NCI-H128 (cell line): ENCODE data around the gene GABARAP.

ENCODE experiments used
- DNase-seq: peaks from one replicate; lab custom pipeline; 2025; ENCODE audit not compliant: unreplicated experiment; lab: John Stamatoyannopoulos, UW

Gene GABARAP

DNA sequence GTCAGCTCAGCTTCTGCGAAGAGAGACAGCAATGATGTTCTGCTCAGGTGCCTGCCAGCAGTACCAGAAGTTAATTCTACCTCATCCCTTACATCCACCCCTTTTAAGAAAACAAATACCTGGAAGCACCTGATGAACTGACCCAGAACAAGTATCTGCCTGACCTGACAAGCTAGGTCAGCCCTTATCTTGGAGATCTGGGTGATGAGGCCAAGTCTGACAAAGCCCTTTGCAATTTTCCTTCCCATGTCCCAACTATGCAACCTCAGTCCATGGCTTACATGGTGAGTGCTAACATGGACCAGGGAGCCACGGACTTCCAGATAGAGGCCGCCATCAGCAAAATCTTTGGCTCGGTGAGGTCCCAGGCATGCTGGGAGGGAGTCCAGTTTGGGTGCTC lies 18.9 kb downstream of the GABARAP start:
- no peak for DNase-seq

DNA sequence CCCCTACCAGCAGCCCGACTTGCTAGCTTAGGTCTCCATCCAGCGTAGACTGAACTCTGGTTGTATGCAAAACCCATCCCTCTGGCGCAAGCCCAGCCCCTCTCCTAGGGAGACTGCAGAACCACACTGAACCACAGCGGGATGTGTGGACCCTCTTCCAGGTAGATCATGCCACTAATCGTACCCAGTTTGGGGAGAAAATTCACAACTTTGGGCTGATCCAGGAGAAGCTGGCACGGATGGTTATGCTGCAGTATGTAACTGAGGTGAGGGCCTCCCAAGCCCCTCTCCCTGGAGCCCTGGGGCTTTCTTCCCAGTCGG lies 19.3 kb downstream of the GABARAP start:
- DNase-seq, result no peak

- no peak for DNase-seq
These were observed 19.9 kb downstream of the GABARAP start for GRCh38 chr17:7222093-7222971.

DNA sequence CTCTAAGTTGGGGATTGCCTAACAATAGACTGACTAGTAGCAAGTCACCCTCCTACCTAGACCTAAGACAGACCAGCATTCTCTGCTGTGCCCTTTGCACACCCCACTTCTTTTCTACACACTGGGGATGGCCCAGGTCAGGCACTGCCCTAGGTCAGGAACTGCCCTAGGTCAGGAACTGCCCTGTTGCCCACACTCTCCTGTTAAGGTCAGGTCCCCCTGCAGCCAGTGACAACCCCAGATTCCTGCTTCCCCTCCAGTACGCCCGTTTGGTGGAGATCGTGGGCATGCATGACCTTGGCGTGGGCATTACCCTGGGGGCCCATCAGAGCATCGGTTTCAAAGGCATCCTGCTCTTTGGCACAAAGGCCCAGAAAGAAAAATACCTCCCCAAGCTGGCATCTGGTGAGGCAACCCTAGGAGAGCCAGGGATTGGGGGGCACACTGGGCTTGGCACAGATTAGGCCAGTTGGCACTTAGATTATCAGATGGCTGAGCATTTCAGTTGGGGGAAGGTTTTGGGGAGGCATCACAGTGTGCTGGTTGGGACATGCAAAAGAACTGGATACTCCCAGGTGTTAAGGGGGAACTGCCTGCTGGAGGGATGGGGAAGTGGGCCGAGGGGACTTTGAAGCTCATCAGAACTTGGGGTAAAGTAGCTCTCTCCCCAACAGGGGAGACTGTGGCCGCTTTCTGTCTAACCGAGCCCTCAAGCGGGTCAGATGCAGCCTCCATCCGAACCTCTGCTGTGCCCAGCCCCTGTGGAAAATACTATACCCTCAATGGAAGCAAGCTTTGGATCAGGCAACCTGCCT lies 20.8 kb downstream of the GABARAP start:
- no peak for DNase-seq

GRCh38 chr17:7220593-7221277 lies 21.5 kb downstream of the GABARAP start:
- DNase-seq, result peak; percentile 8

- peak; percentile 17 for DNase-seq
These were observed 22.2 kb downstream of the GABARAP start, which contains the start of the genes ACADVL and DLG4 for GRCh38 chr17:7219812-7220592. ACADVL (plus strand) TSS chr17:7219938; CDS start chr17:7219985, 47 bp downstream. DLG4 (minus strand) TSS chr17:7219836.

DNA sequence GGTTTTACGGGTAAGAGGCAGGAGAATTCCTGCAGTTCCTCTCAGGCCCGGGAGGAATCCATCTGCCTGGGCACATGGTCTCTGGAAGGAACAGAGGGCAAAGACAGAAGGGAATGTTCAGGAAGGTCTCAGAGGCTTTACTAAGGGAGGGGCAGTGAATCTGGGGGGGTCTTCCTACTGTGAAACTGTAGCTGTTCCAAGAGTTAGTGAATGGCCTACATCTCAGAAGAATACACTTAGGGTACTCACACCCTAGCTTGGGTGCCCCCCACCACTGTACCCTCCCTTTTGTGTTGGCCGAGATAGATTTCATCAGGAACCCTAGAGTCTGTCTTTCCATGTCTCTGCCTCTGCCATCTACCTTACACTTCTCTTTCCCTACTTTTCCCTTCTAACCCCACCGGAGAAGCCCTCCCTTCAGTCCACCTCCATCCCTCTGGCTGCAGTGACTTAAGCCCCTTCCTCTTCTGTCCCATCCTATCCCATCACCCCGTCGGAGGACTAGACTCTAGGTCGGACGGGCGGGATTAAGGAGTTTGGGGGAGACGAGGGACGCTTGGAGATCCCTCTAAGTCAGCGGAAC lies 22.9 kb downstream of the GABARAP start:
- no peak for DNase-seq

DNA sequence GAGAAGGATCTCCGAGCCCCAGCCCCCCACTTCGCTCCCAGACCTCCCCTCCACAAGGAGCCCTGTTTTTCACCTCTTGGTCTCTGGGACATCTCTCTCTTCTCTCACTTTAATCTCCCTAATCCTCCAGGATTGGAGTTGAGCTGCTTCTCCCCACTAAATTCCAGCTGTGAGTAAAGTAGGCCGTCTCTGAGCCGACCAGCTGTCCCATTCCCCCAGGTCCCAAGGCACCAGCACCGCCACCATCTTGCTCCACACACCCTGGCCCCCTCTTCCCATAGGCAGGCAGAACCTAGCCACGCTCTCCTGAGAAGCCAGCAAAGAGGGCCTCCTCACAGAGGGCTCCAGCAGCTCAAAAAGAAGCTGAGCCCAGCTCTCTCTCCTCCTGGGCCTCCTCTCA lies 23.5 kb downstream of the GABARAP start:
- no peak for DNase-seq

- DNase-seq, result no peak
These were observed 24.1 kb downstream of the GABARAP start for GRCh38 chr17:7218166-7218565.

DNA sequence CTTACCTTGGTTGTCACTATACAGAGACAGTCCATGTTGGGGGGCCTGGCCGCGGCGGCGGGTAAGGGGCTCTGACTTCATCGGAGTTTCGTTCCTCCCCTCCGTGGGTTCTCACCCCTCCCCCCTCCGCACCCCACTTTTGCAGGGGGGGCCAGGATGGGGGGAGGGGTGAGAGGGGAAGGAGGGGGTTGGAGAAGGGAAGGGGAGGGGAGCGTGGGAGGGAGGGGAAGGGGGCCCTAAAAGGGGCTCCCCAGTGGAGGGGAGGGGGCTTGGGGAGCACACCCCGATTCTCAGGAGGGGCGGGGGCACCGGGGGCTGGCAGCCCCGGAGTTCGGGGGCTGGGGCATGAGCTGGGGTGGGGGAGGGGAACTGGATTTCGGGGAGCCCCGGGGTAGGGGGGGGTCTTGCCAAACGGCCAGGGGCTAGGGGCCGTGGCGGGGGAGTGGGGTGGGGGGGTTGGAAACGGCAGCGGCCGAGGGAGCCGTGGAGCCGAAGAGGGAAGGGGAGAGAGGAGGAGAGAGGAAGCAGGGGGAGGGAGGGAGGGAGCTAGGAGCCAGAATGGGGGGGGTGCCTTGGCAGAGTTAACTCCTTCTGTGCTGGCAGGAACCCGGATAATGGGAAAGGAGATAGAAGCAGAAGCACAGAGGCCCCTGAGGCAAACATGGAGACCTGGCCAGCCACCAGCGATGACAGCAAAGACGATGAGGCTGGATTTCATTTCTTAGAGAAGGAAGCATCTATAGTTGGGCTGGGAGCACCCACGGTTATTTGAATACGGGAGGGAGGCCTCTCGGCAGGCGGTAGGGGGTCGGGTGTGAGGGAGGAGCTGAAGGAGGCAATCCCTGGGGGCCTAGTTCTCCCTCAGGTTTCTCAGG lies 24.9 kb downstream of the GABARAP start:
- no peak for DNase-seq

- DNase-seq, result no peak
These were observed 25.8 kb downstream of the GABARAP start for GRCh38 chr17:7216242-7217112.

- no peak for DNase-seq
These were observed 26.5 kb downstream of the GABARAP start for GRCh38 chr17:7215652-7216180.

GRCh38 chr17:7215136-7215638 lies 27.1 kb downstream of the GABARAP start:
- DNase-seq, result peak; percentile 55

- peak; percentile 93 for DNase-seq
These were observed 27.7 kb downstream of the GABARAP start for GRCh38 chr17:7214300-7215135.

DNA sequence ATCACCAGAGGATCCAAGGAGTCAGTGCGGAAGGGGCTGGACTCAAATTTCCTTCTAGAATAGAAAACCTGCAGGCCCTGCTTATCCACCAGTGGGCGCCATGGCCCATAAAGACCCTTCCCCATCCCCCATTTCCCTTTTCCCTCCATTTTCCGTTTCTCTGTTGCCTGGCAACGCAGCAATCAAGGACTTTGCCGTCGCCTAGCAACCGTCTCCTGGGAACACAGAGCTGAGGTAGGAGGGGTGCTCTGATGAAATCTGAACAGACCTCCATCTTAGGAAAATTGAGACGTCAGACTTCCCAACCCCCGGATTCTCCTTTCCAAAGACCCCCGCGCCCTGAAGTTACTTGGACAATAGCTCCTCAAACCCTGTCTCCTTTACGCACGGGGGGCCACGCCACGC lies 28.4 kb downstream of the GABARAP start:
- DNase-seq, result peak; percentile 91

DNA sequence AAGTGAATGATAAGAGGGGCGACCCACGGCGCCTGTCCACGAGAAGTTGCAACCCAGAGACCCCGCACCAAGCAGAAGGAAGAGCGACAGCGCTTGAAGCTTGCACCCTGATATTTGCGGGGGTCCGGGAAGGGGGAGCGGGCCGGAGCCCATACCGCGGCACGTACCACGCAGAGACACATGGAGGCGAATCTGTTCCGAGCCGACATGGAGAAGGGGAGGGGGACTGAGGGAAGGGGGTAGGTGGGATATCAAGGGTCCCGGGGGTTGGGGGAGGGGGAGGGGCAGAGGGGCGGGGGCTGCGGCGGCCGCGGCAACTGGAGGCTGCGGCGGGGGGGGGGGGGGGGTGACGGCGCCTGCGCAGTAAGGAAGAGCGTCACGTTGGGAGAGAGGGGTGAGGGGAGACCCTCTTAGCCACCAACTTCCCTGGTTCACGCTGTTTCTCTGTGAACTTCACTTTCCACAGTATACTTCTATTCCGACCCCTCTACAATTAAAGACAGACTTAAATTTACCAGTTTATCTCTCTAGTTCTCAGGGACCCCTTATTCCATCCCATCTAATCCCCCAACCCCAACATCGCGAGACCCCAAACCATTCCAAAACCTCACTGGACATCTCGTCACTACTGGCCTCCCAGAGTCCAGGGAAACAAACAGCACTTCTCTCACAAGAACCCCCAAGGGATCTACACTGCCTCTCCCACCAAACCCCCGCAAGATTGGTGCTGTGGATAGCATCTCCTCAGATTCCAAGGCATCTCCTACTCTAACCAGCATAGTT lies 30.6 kb downstream of the GABARAP start:
- DNase-seq, result no peak
